T-cell (primary cell): Measurements from ENCODE around the gene SPDL1. TPM values are rescaled to one million over a fixed set of nuclear protein-coding genes. Genes with fewer than 3 reads are reported as not detected.

Source experiments
- ATAC-seq, 4 experiments: fragments of 200-7000 bp in 3 of 4; fragments of 150-1000 bp in 1 of 4; cut with Tn5 transposase; replicated peaks in 1 of 4; 1 replicate in 3 of 4; 2 replicates in 1 of 4; pipeline ENCODE4 v1.10.0; 2021; ENCODE audit warnings: moderate library complexity in 3 of 4, mild to moderate bottlenecking in 2 of 4, moderate number of reproducible peaks in 1 of 4
- CTCF ChIA-PET, 2 donors: fragments of 300-600 bp; sonication (Branson Sonifier 250); formaldehyde crosslinking; loops; one replicate each; lab custom pipeline; 2022; ENCODE audit warnings: antibody characterized with exemption in 2 of 2; lab: Charles Lee
- POLR2A ChIA-PET, 2 donors: fragments of 300-600 bp; sonication (Branson Sonifier 250); formaldehyde crosslinking; loops; one replicate each; lab custom pipeline; 2022; ENCODE audit warnings: antibody characterized with exemption in 2 of 2; lab: Charles Lee
- DNase-seq, 35 experiments: peaks; one replicate each; pipeline versions ENCODE4 v3.0.0 to v3.0.0-alpha.2; 2013 to 2023
- H3K27ac ChIP-seq: one replicate; pipeline ENCODE4 v1.5.1; 2013; ENCODE audit warnings: low read length
- H3K27me3 ChIP-seq, 2 experiments: replicated peaks in 1 of 2; 1 replicate in 1 of 2; 2 replicates in 1 of 2; pipeline versions ENCODE4 v1.6.1 to v1.7.0; 2013; ENCODE audit warnings: low read length in 1 of 2, mixed read lengths in 1 of 2; ENCODE audit not compliant: control insufficient read depth in 2 of 2, insufficient read depth in 2 of 2; ENCODE audit errors: extremely low read depth in 1 of 2
- H3K36me3 ChIP-seq, 2 donors: 1 replicate in 1 of 2; 2 replicates in 1 of 2; pipeline versions ENCODE4 v1.6.1 to v1.7.0; 2013; ENCODE audit warnings: low read length in 1 of 2; ENCODE audit not compliant: control insufficient read depth in 2 of 2, insufficient read depth in 1 of 2; ENCODE audit errors: extremely low read depth in 1 of 2
- H3K4me1 ChIP-seq, 2 experiments: 1 replicate in 1 of 2; 2 replicates in 1 of 2; pipeline versions ENCODE4 v1.6.1 to v1.7.0; 2013; ENCODE audit warnings: low read length in 2 of 2, mixed read lengths in 1 of 2; ENCODE audit not compliant: insufficient read depth in 2 of 2, control insufficient read depth in 1 of 2; ENCODE audit errors: extremely low read depth in 1 of 2
- H3K4me3 ChIP-seq, 2 donors: 1 replicate in 1 of 2; 2 replicates in 1 of 2; pipeline versions ENCODE4 v1.5.1 to v1.7.0; 2013; ENCODE audit warnings: mild to moderate bottlenecking in 2 of 2, low read length in 1 of 2, moderate library complexity in 1 of 2; ENCODE audit not compliant: control insufficient read depth in 1 of 2; ENCODE audit errors: extremely low read depth in 1 of 2
- H3K9me3 ChIP-seq: 2 replicates; pipeline ENCODE4 v1.7.0; 2013
- H3K27ac Mint-ChIP-seq, 2 donors: one replicate each; pipeline ENCODE4 v1.8.0; 2020 to 2021; ENCODE audit warnings: mild to moderate bottlenecking in 2 of 2, mixed read lengths in 2 of 2
- H3K27me3 Mint-ChIP-seq, 2 donors: one replicate each; pipeline ENCODE4 v1.8.0; 2021 to 2022; ENCODE audit warnings: mixed read lengths in 2 of 2
- H3K36me3 Mint-ChIP-seq: one replicate; pipeline ENCODE4 v1.8.0; 2021; ENCODE audit warnings: mixed read lengths
- H3K4me1 Mint-ChIP-seq, 3 donors: one replicate each; pipeline ENCODE4 v1.8.0; 2020 to 2022; ENCODE audit warnings: mixed read lengths in 3 of 3, mild to moderate bottlenecking in 1 of 3
- H3K4me3 Mint-ChIP-seq, 3 donors: one replicate each; pipeline ENCODE4 v1.8.0; 2020 to 2022; ENCODE audit warnings: mild to moderate bottlenecking in 3 of 3, mixed read lengths in 3 of 3, moderate library complexity in 3 of 3
- H3K9me3 Mint-ChIP-seq, 3 donors: one replicate each; pipeline ENCODE4 v1.8.0; 2020 to 2022; ENCODE audit warnings: mixed read lengths in 3 of 3
- WGBS: methylation state at CpG from one replicate; pipeline ENCODE4 v1.1.5; 2013; ENCODE audit warnings: missing lambda C conversion rate; ENCODE audit not compliant: insufficient coverage; 5-methylcytosine and 5-hydroxymethylcytosine counted together
- total RNA-seq, 35 experiments: library from RNA in 6 of 35; stranded (reverse) in 6 of 35; fragments of 120-200 nt in 1 of 35; gene quantifications; one replicate each; pipeline versions ENCODE4 v1.2.1 to v1.2.4 and lab custom pipeline; 2013 to 2026

Gene SPDL1
- total RNA-seq, 5 donors from 2014 or later (not counting 1 experiment from before 2014, with no cell fraction given), result 3.2 to 13.8 (median 11.9) TPM

GRCh38 chr5:169646856-169647255 is 63.3 kb downstream of the SPDL1 start:
- peaks cover 92 to 96% (median 93%) of the 10 kb centered on the region in 3 donors for H3K4me1 Mint-ChIP-seq
- H3K4me3 ChIP-seq, result no peak overlapping the region
- POLR2A ChIA-PET, result no interaction called here
- ATAC-seq (no peak), DNase-seq (no peak)
- peak overlapping the region in 1 of 3 donors; percentile 67 for H3K4me3 Mint-ChIP-seq
- peaks cover 0 to 4% of the 10 kb centered on the region in 2 donors for H3K36me3 ChIP-seq
- WGBS, result 100% methylated on average over 1 of the region's 3 CpGs
- peaks cover 41 to 59% of the 10 kb centered on the region in 2 experiments for H3K4me1 ChIP-seq
- CTCF ChIA-PET, result interaction anchor here in 1 of 2 donors (0.7 kb wide), 1 partner anchor 11 kb away, joined by 6 read pairs; no protein-coding TSS in a partner anchor
- no peaks in the 10 kb centered on the region for H3K27me3 Mint-ChIP-seq
- no peaks in the 10 kb centered on the region for H3K9me3 Mint-ChIP-seq
- no peaks in the 10 kb centered on the region for H3K9me3 ChIP-seq
- H3K27me3 ChIP-seq, result no peaks in the 10 kb centered on the region
- H3K36me3 Mint-ChIP-seq, result peaks cover 36% of the 10 kb centered on the region
- H3K27ac ChIP-seq, result no peak overlapping the region
- peak overlapping the region; percentile 11 to 29 for H3K27ac Mint-ChIP-seq

- H3K9me3 Mint-ChIP-seq, result no peaks in the 10 kb centered on the region
- WGBS, result no CpG with 5 or more reads among the region's 1 CpG
- Histone ChIP-seq H3K27ac (no peak overlapping the region), H3K9me3 (no peaks in the 10 kb centered on the region), H3K4me1 (peaks cover 48 to 64% of the 10 kb centered on the region in 2 experiments), H3K27me3 (no peaks in the 10 kb centered on the region), H3K4me3 (no peak overlapping the region), H3K36me3 (no peaks in the 10 kb centered on the region)
- peak overlapping the region in 2 of 3 donors; percentile 25 to 67 for H3K4me3 Mint-ChIP-seq
- ATAC-seq (no peak), DNase-seq (no peak)
- peak overlapping the region; percentile 60 to 95 for H3K27ac Mint-ChIP-seq
- peaks cover 93 to 97% (median 94%) of the 10 kb centered on the region in 3 donors for H3K4me1 Mint-ChIP-seq
- ChIA-PET POLR2A (no interaction called here), CTCF (no interaction called here)
- H3K36me3 Mint-ChIP-seq, result peaks cover 31% of the 10 kb centered on the region
- H3K27me3 Mint-ChIP-seq, result no peaks in the 10 kb centered on the region
Measured at GRCh38 chr5:169647566-169647965, 64.0 kb downstream of the SPDL1 start.

- H3K4me3 ChIP-seq, result no peak overlapping the region
- ATAC-seq (peak in 1 of 4 experiments; percentile 44), DNase-seq (no peak)
- no peaks in the 10 kb centered on the region for H3K27me3 ChIP-seq
- Mint-ChIP-seq H3K27ac (peak overlapping the region; percentile 94 to 95), H3K4me1 (peaks cover 95 to 100% (median 96%) of the 10 kb centered on the region in 3 donors), H3K4me3 (peak overlapping the region; percentile 10 to 67 (median 19)), H3K36me3 (peaks cover 28% of the 10 kb centered on the region), H3K9me3 (no peaks in the 10 kb centered on the region), H3K27me3 (no peaks in the 10 kb centered on the region)
- H3K27ac ChIP-seq, result peak overlapping the region; percentile 8
- POLR2A ChIA-PET, result interaction anchor here in 1 of 2 donors (0.8 kb wide), 1 partner anchor 11 kb away, joined by 3 read pairs; no protein-coding TSS in a partner anchor
- H3K9me3 ChIP-seq, result no peaks in the 10 kb centered on the region
- H3K36me3 ChIP-seq, result peaks cover 0 to under 1% of the 10 kb centered on the region in 2 donors
- CTCF ChIA-PET, result no interaction called here
- H3K4me1 ChIP-seq, result peaks cover 48 to 65% of the 10 kb centered on the region in 2 experiments
- 80% methylated on average over 11 of the region's 13 CpGs for WGBS
Measured at GRCh38 chr5:169648725-169649310, 65.2 kb downstream of the SPDL1 start.

GRCh38 chr5:169649486-169649885 is 65.9 kb downstream of the SPDL1 start:
- DNase-seq (peak in 1 of 35 experiments; percentile 39), ATAC-seq (peak; percentile 49 to 67 (median 60))
- ChIA-PET POLR2A (interaction anchor here (0.5 to 0.8 kb wide), 2 partner anchors 11 to 70 kb away, joined by 3 read pairs; no protein-coding TSS in a partner anchor), CTCF (no interaction called here)
- H3K9me3 Mint-ChIP-seq, result no peaks in the 10 kb centered on the region
- H3K4me3 Mint-ChIP-seq, result peak overlapping the region; percentile 41 to 67 (median 50)
- WGBS, result 31% methylated on average over 3 of the region's 7 CpGs
- H3K27me3 Mint-ChIP-seq, result no peaks in the 10 kb centered on the region
- H3K4me1 Mint-ChIP-seq, result peaks cover 97 to 99% (median 98%) of the 10 kb centered on the region in 3 donors
- Histone ChIP-seq H3K4me1 (peaks cover 48 to 70% of the 10 kb centered on the region in 2 experiments), H3K4me3 (no peak overlapping the region), H3K27me3 (no peaks in the 10 kb centered on the region), H3K9me3 (no peaks in the 10 kb centered on the region), H3K27ac (peak overlapping the region; percentile 67), H3K36me3 (peaks cover 0 to 7% of the 10 kb centered on the region in 2 donors)
- peak overlapping the region; percentile 94 to 95 for H3K27ac Mint-ChIP-seq
- H3K36me3 Mint-ChIP-seq, result peaks cover 28% of the 10 kb centered on the region

- no peaks in the 10 kb centered on the region for H3K9me3 ChIP-seq
- ATAC-seq (peak; percentile 35 to 65 (median 61)), DNase-seq (peak in 1 of 35 experiments; percentile 57)
- peaks cover 99% of the 10 kb centered on the region in 3 donors for H3K4me1 Mint-ChIP-seq
- H3K27me3 ChIP-seq, result no peaks in the 10 kb centered on the region
- peak overlapping the region; percentile 94 to 95 for H3K27ac Mint-ChIP-seq
- H3K36me3 Mint-ChIP-seq, result peaks cover 23% of the 10 kb centered on the region
- H3K9me3 Mint-ChIP-seq, result no peaks in the 10 kb centered on the region
- ChIA-PET CTCF (no interaction called here), POLR2A (no interaction called here)
- H3K4me1 ChIP-seq, result peaks cover 48 to 82% of the 10 kb centered on the region in 2 experiments
- H3K27ac ChIP-seq, result peak overlapping the region; percentile 67
- H3K27me3 Mint-ChIP-seq, result no peaks in the 10 kb centered on the region
- H3K4me3 ChIP-seq, result peak overlapping the region in 1 of 2 donors; percentile 27
- H3K4me3 Mint-ChIP-seq, result peak overlapping the region; percentile 60 to 69 (median 67)
- peaks cover 0 to 20% of the 10 kb centered on the region in 2 donors for H3K36me3 ChIP-seq
- 68% methylated on average over 4 of the region's 5 CpGs for WGBS
Measured at GRCh38 chr5:169650701-169651331, 67.2 kb downstream of the SPDL1 start.

GRCh38 chr5:169651526-169651925 is 68.0 kb downstream of the SPDL1 start:
- Histone ChIP-seq H3K4me1 (peaks cover 48 to 89% of the 10 kb centered on the region in 2 experiments), H3K4me3 (no peak overlapping the region), H3K9me3 (no peaks in the 10 kb centered on the region), H3K27ac (peak overlapping the region; percentile 67), H3K36me3 (peaks cover 0 to 25% of the 10 kb centered on the region in 2 donors), H3K27me3 (no peaks in the 10 kb centered on the region)
- Mint-ChIP-seq H3K9me3 (no peaks in the 10 kb centered on the region), H3K36me3 (peaks cover 23% of the 10 kb centered on the region), H3K4me1 (peaks cover 98 to 99% (median 99%) of the 10 kb centered on the region in 3 donors), H3K27ac (peak overlapping the region; percentile 94 to 95), H3K27me3 (no peaks in the 10 kb centered on the region), H3K4me3 (peak overlapping the region in 2 of 3 donors; percentile 60 to 67)
- ChIA-PET POLR2A (no interaction called here), CTCF (no interaction called here)
- WGBS, result 100% methylated on average over 4 of the region's 5 CpGs
- no peak for ATAC-seq
- DNase-seq, result no peak
